ENCODE results near the gene PRDM16. TPM values are rescaled to one million over a fixed set of nuclear protein-coding genes. Genes with fewer than 3 reads are reported as not detected.

The PRDM16 gene
- total RNA-seq, 4 donors from 2014 or later = 0.19 to 1.6 (median 0.36) TPM

- H3K27ac ChIP-seq = no peak overlapping the region
- 60% methylated on average over 12 of the region's 30 CpGs for WGBS
- peaks cover 18% of the 10 kb centered on the region for H3K4me1 ChIP-seq
Measured at GRCh38 chr1:3405491-3405890, 336.5 kb downstream of the PRDM16 start.

GRCh38 chr1:3405974-3406867 lies 337.2 kb downstream of the PRDM16 start:
- Histone ChIP-seq H3K4me3 (no peak overlapping the region), H3K27me3 (peaks cover 57% of the 10 kb centered on the region)
- no peak for TF ChIP-seq CTCF (IDR thresholded peaks at IDR 0.05)
- no peak for TF ChIP-seq POLR2AphosphoS5 (IDR thresholded peaks at IDR 0.05)
- TF ChIP-seq EP300 (IDR thresholded peaks at IDR 0.05) = no peak

More at GRCh38 chr1:3405491-3405890, 336.5 kb downstream of the PRDM16 start:
- H3K9me3 ChIP-seq = no peaks in the 10 kb centered on the region
- H3K27me3 ChIP-seq = peaks cover 51% of the 10 kb centered on the region
- DNase-seq (ENCODE audit: low spot score in 2 of 2) = no peak
- TF ChIP-seq EP300 (IDR thresholded peaks at IDR 0.05) (no peak), POLR2AphosphoS5 (IDR thresholded peaks at IDR 0.05) (no peak), POLR2A (IDR thresholded peaks at IDR 0.05) (no peak), CTCF (IDR thresholded peaks at IDR 0.05) (no peak)
- H3K36me3 ChIP-seq = no peaks in the 10 kb centered on the region
- no peak overlapping the region for H3K4me3 ChIP-seq

GRCh38 chr1:3407021-3407420 lies 338.0 kb downstream of the PRDM16 start:
- Histone ChIP-seq H3K27me3 (peaks cover 64% of the 10 kb centered on the region), H3K4me1 (peaks cover 17% of the 10 kb centered on the region), H3K4me3 (no peak overlapping the region), H3K36me3 (no peaks in the 10 kb centered on the region), H3K27ac (no peak overlapping the region), H3K9me3 (no peaks in the 10 kb centered on the region)
- 87% methylated on average over 6 of the region's 12 CpGs for WGBS
- TF ChIP-seq CTCF (IDR thresholded peaks at IDR 0.05) (no peak), EP300 (IDR thresholded peaks at IDR 0.05) (no peak), POLR2AphosphoS5 (IDR thresholded peaks at IDR 0.05) (no peak), POLR2A (IDR thresholded peaks at IDR 0.05) (no peak)
- no peak for DNase-seq (ENCODE audit: low spot score in 2 of 2)

More at GRCh38 chr1:3405974-3406867, 337.2 kb downstream of the PRDM16 start:
- H3K27ac ChIP-seq = no peak overlapping the region
- no peaks in the 10 kb centered on the region for H3K36me3 ChIP-seq
- no peak for DNase-seq (ENCODE audit: low spot score in 2 of 2)
- H3K4me1 ChIP-seq = peaks cover 18% of the 10 kb centered on the region
- no peaks in the 10 kb centered on the region for H3K9me3 ChIP-seq
- WGBS = 77% methylated on average over 13 of the region's 17 CpGs

GRCh38 chr1:3408751-3409266 lies 339.8 kb downstream of the PRDM16 start:
- H3K9me3 ChIP-seq = no peaks in the 10 kb centered on the region
- no peak overlapping the region for H3K4me3 ChIP-seq
- no peak overlapping the region for H3K27ac ChIP-seq
- TF ChIP-seq POLR2A (IDR thresholded peaks at IDR 0.05) = no peak
- 88% methylated on average over 36 of the region's 36 CpGs for WGBS
- DNase-seq (ENCODE audit: low spot score in 2 of 2) = no peak
- peaks cover 68% of the 10 kb centered on the region for H3K27me3 ChIP-seq
- no peaks in the 10 kb centered on the region for H3K36me3 ChIP-seq
- H3K4me1 ChIP-seq = peaks cover 11% of the 10 kb centered on the region

- no peak for DNase-seq (ENCODE audit: low spot score in 2 of 2)
- peaks cover 68% of the 10 kb centered on the region for H3K27me3 ChIP-seq
- peaks cover 11% of the 10 kb centered on the region for H3K4me1 ChIP-seq
- H3K9me3 ChIP-seq = no peaks in the 10 kb centered on the region
- TF ChIP-seq POLR2A (IDR thresholded peaks at IDR 0.05) (no peak), EP300 (IDR thresholded peaks at IDR 0.05) (no peak), POLR2AphosphoS5 (IDR thresholded peaks at IDR 0.05) (no peak), CTCF (IDR thresholded peaks at IDR 0.05) (no peak)
- H3K4me3 ChIP-seq = no peak overlapping the region
- no peaks in the 10 kb centered on the region for H3K36me3 ChIP-seq
- 73% methylated on average over 18 of the region's 19 CpGs for WGBS
- no peak overlapping the region for H3K27ac ChIP-seq
Measured at GRCh38 chr1:3409366-3410141, 340.6 kb downstream of the PRDM16 start.
